Keratinocyte (primary cell): ENCODE data around the gene CCR5. TPM values are rescaled to one million over a fixed set of nuclear protein-coding genes. Genes with fewer than 3 reads are reported as not detected.

Source experiments
- DNase-seq: peaks from one replicate; pipeline ENCODE4 v3.0.0-alpha.2; 2011; ENCODE audit warnings: low read depth, missing footprints, low spot score
- FAIRE-seq: peaks from 2 replicates; lab custom pipeline; 2011; peaks lifted over from hg19 to GRCh38; lab: Jason Lieb, UNC
- H2AFZ ChIP-seq: 2 replicates; pipeline ENCODE4 v1.6.0; 2012; ENCODE audit warnings: low read length, control low read depth, inconsistent platforms; ENCODE audit not compliant: control insufficient read depth
- H3K27ac ChIP-seq: 2 replicates; pipeline ENCODE4 v1.5.1; 2011; ENCODE audit warnings: low read length; ENCODE audit not compliant: control insufficient read depth, insufficient read depth
- H3K27me3 ChIP-seq: 3 replicates; pipeline ENCODE4 v1.6.0; 2011; ENCODE audit warnings: low read length; ENCODE audit not compliant: control insufficient read depth, insufficient read depth; ENCODE audit errors: extremely low read depth
- H3K36me3 ChIP-seq, 2 experiments: 2 replicates in 1 of 2; 3 replicates in 1 of 2; pipeline ENCODE4 v1.5.1; 2011; ENCODE audit warnings: low read length in 2 of 2, mild to moderate bottlenecking in 1 of 2; ENCODE audit not compliant: control insufficient read depth in 2 of 2, insufficient read depth in 2 of 2; ENCODE audit errors: extremely low read depth in 1 of 2
- H3K4me1 ChIP-seq: 3 replicates; pipeline ENCODE4 v1.5.1; 2011; ENCODE audit warnings: low read length; ENCODE audit not compliant: control insufficient read depth, insufficient read depth; ENCODE audit errors: extremely low read depth
- H3K4me2 ChIP-seq: 3 replicates; pipeline ENCODE4 v1.6.0; 2011; ENCODE audit warnings: low read depth, low read length; ENCODE audit not compliant: control insufficient read depth, insufficient read depth; ENCODE audit errors: extremely low read depth
- H3K4me3 ChIP-seq, 3 experiments: fragments of 200-600 bp in 1 of 3; sonication (generic) in 1 of 3; 2 replicates in 2 of 3; 3 replicates in 1 of 3; pipeline ENCODE4 v1.5.1; 2011 to 2016; ENCODE audit warnings: low read length in 3 of 3, mild to moderate bottlenecking in 3 of 3, control low read depth in 2 of 3, inconsistent platforms in 1 of 3, low read depth in 1 of 3, mixed read lengths in 1 of 3, mixed run types in 1 of 3, moderate library complexity in 1 of 3; ENCODE audit not compliant: control insufficient read depth in 2 of 3, insufficient read depth in 2 of 3; ENCODE audit errors: extremely low read depth in 1 of 3
- H3K79me2 ChIP-seq: 2 replicates; pipeline ENCODE4 v1.6.0; 2012; ENCODE audit warnings: low read length; ENCODE audit not compliant: control insufficient read depth, insufficient read depth
- H3K9ac ChIP-seq: 3 replicates; pipeline ENCODE4 v1.6.0; 2011; ENCODE audit warnings: low read length; ENCODE audit not compliant: control insufficient read depth, insufficient read depth; ENCODE audit errors: extremely low read depth
- H3K9me1 ChIP-seq: 3 replicates; pipeline ENCODE4 v1.6.0; 2011; ENCODE audit warnings: low read length; ENCODE audit not compliant: control insufficient read depth, insufficient read depth; ENCODE audit errors: extremely low read depth
- H3K9me3 ChIP-seq: 2 replicates; pipeline ENCODE4 v1.5.1; 2012; ENCODE audit warnings: low read depth, low read length; ENCODE audit not compliant: control insufficient read depth
- H4K20me1 ChIP-seq: 3 replicates; pipeline ENCODE4 v1.6.0; 2011; ENCODE audit warnings: low read length; ENCODE audit not compliant: control insufficient read depth, insufficient read depth; ENCODE audit errors: extremely low read depth
- CTCF ChIP-seq, 3 experiments: IDR thresholded peaks in 1 of 3; conservative IDR thresholded peaks in 1 of 3; optimal IDR thresholded peaks in 1 of 3; 2 replicates in 2 of 3; 3 replicates in 1 of 3; pipeline versions ENCODE3 to v1.5.1; 2011; ENCODE audit warnings: low read length in 3 of 3, mild to moderate bottlenecking in 3 of 3, moderate library complexity in 2 of 3, control low read depth in 1 of 3, inconsistent platforms in 1 of 3; ENCODE audit not compliant: insufficient read depth in 2 of 3; ENCODE audit errors: extremely low read depth in 1 of 3
- EZH2 ChIP-seq: IDR thresholded peaks from one replicate; pipeline ENCODE4 v1.6.1; 2012; ENCODE audit warnings: inconsistent platforms, mild to moderate bottlenecking, low read length, moderate library complexity
- dilution Hi-C: fragments of 300-500 bp; cut with MboI; formaldehyde crosslinking; loops from one replicate; pipeline ENCODE4 v1.7.0; 2020; ENCODE audit warnings: low sequenced_read_pairs; ENCODE audit not compliant: extremely low pct_ligation_motif_present
- polyA plus RNA-seq, 5 experiments: library from polyadenylated mRNA; depleted of rRNA in 3 of 5; stranded (reverse) in 3 of 5; stranded (forward) in 1 of 5; unstranded in 1 of 5; fragments of >200 nt; gene quantifications; 1 replicate in 1 of 5; 2 replicates in 3 of 5; 3 replicates in 1 of 5; pipeline versions ENCODE4 v1.2.1 to v1.2.3, GENCODE V29; 2011 to 2012; ENCODE audit warnings: missing spikeins in 2 of 5, low read depth in 1 of 5, low replicate concordance in 1 of 5

CCR5 gene
- polyA plus RNA-seq, 1 donor (not counting 4 experiments of a cell fraction or from before 2014, with no cell fraction given) = 0.14 TPM

GRCh38 chr3:46365737-46366524, 4.8 kb upstream of the CCR5 start:
- Histone ChIP-seq H3K4me3 (no peak overlapping the region), H3K27ac (no peak overlapping the region), H3K4me1 (peaks cover 7% of the 10 kb centered on the region), H3K36me3 (no peaks in the 10 kb centered on the region), H3K9me3 (no peaks in the 10 kb centered on the region), H3K27me3 (no peaks in the 10 kb centered on the region), H4K20me1 (no peaks in the 10 kb centered on the region), H3K79me2 (no peaks in the 10 kb centered on the region), H2AFZ (no peak overlapping the region), H3K4me2 (no peak overlapping the region), H3K9ac (no peak overlapping the region), H3K9me1 (no peaks in the 10 kb centered on the region)
- DNase-seq = peak; percentile 54
- TF ChIP-seq CTCF (optimal IDR thresholded peaks at IDR 0.05 in 1 of 3, IDR thresholded peaks at IDR 0.05 in 1 of 3, conservative IDR thresholded peaks at IDR 0.05 in 1 of 3; ENCODE audit: extremely low read depth in 1 of 3, insufficient read depth in 2 of 3, low read length in 3 of 3) (no peak), EZH2 (no peak)
- FAIRE-seq = peak; percentile 93
- dilution Hi-C loops = no loop called here

- no peak overlapping the region for H2AFZ ChIP-seq
- no peak overlapping the region for H3K27ac ChIP-seq
- H3K79me2 ChIP-seq = no peaks in the 10 kb centered on the region
- TF ChIP-seq EZH2 (no peak), CTCF (optimal IDR thresholded peaks at IDR 0.05 in 1 of 3, IDR thresholded peaks at IDR 0.05 in 1 of 3, conservative IDR thresholded peaks at IDR 0.05 in 1 of 3; ENCODE audit: extremely low read depth in 1 of 3, insufficient read depth in 2 of 3, low read length in 3 of 3) (no peak)
- no peak for DNase-seq
- dilution Hi-C loops = no loop called here
- H3K36me3 ChIP-seq = no peaks in the 10 kb centered on the region
- H3K4me1 ChIP-seq = peaks cover 4% of the 10 kb centered on the region
- no peak overlapping the region for H3K9ac ChIP-seq
- H3K9me1 ChIP-seq = no peaks in the 10 kb centered on the region
- H3K9me3 ChIP-seq = no peaks in the 10 kb centered on the region
- no peak overlapping the region for H3K4me3 ChIP-seq
- no peak overlapping the region for H3K4me2 ChIP-seq
- no peaks in the 10 kb centered on the region for H4K20me1 ChIP-seq
- H3K27me3 ChIP-seq = no peaks in the 10 kb centered on the region
- FAIRE-seq = no peak
Measured at GRCh38 chr3:46367811-46368210, 2.9 kb upstream of the CCR5 start.
